IMR-90 (cell line): ENCODE results near the gene FER1L5. TPM values are rescaled to one million over a fixed set of nuclear protein-coding genes. Genes with fewer than 3 reads are reported as not detected.

Experiments
- ATAC-seq: fragments of 200-7000 bp; cut with Tn5 transposase; 2 replicates; pipeline ENCODE4 v1.9.1; 2020; ENCODE audit warnings: low read depth, mild to moderate bottlenecking, moderate library complexity
- BruUV-seq: library from RNA; stranded (reverse); fragments of 400-500 nt; replicated peaks from 2 replicates; lab custom pipeline; 2021; lab: Mats Ljungman, UMichigan
- CTCF ChIA-PET: fragments of 300-600 bp; formaldehyde crosslinking; extraction: SDS; loops from one replicate; lab custom pipeline; 2021; ENCODE audit warnings: antibody characterized with exemption; lab: Yijun Ruan, JAX
- POLR2A ChIA-PET: fragments of 300-600 bp; sonication (Branson Sonifier 250); formaldehyde crosslinking; loops from one replicate; lab custom pipeline; 2022; ENCODE audit warnings: antibody characterized with exemption; ENCODE audit not compliant: unreplicated experiment; lab: Charles Lee
- DNase-seq: peaks from one replicate; pipeline ENCODE4 v3.0.0; 2013
- H2AFZ ChIP-seq: replicated peaks from 2 replicates; pipeline ENCODE3; 2013; ENCODE audit warnings: low read length, mild to moderate bottlenecking; ENCODE audit not compliant: poor library complexity
- H2AK5ac ChIP-seq: 2 replicates; pipeline ENCODE4 v1.6.1; 2013; ENCODE audit warnings: low read depth, low read length, inconsistent platforms
- H2AK9ac ChIP-seq: replicated peaks from 2 replicates; pipeline ENCODE3; 2013; ENCODE audit warnings: mild to moderate bottlenecking, low read depth, low read length, moderate library complexity; ENCODE audit not compliant: poor library complexity
- H2BK120ac ChIP-seq: 2 replicates; pipeline ENCODE4 v1.6.1; 2013; ENCODE audit warnings: low read depth, low read length, inconsistent platforms
- H2BK15ac ChIP-seq: 3 replicates; pipeline ENCODE4 v1.6.1; 2013; ENCODE audit warnings: low read depth, low read length, inconsistent platforms
- H2BK20ac ChIP-seq: 2 replicates; pipeline ENCODE4 v1.6.1; 2013; ENCODE audit warnings: low read depth, mild to moderate bottlenecking, inconsistent platforms, low read length, moderate library complexity
- H2BK5ac ChIP-seq: 2 replicates; pipeline ENCODE4 v1.6.1; 2013; ENCODE audit warnings: mild to moderate bottlenecking, low read depth, low read length, inconsistent platforms; ENCODE audit not compliant: poor library complexity, severe bottlenecking
- H3K14ac ChIP-seq: replicated peaks from 2 replicates; pipeline ENCODE4 v1.6.1; 2013; ENCODE audit warnings: low read depth, low read length, inconsistent platforms
- H3K18ac ChIP-seq: 2 replicates; pipeline ENCODE4 v1.6.1; 2013; ENCODE audit warnings: low read depth, low read length, control low read depth
- H3K23ac ChIP-seq: 2 replicates; pipeline ENCODE4 v1.6.1; 2013; ENCODE audit warnings: low read depth, low read length, inconsistent platforms
- H3K27ac ChIP-seq: 2 replicates; pipeline ENCODE4 v1.5.1; 2013; ENCODE audit warnings: mild to moderate bottlenecking, control low read depth, low read length; ENCODE audit not compliant: insufficient read depth
- H3K27me3 ChIP-seq: 2 replicates; pipeline ENCODE4 v1.6.1; 2013; ENCODE audit warnings: low read length; ENCODE audit not compliant: control insufficient read depth, insufficient read depth
- H3K36me3 ChIP-seq: 2 replicates; pipeline ENCODE4 v1.6.1; 2013; ENCODE audit warnings: low read length, mixed read lengths; ENCODE audit not compliant: control insufficient read depth, insufficient read depth
- H3K4ac ChIP-seq: 2 replicates; pipeline ENCODE4 v1.6.1; 2013; ENCODE audit warnings: low read depth, low read length, inconsistent platforms
- H3K4me1 ChIP-seq: 2 replicates; pipeline ENCODE4 v1.6.1; 2013; ENCODE audit warnings: low read length, mixed read lengths; ENCODE audit not compliant: control insufficient read depth, insufficient read depth
- H3K4me2 ChIP-seq: 2 replicates; pipeline ENCODE4 v1.6.1; 2013; ENCODE audit warnings: low read depth, mild to moderate bottlenecking, control low read depth, low read length, moderate library complexity
- H3K4me3 ChIP-seq: 2 replicates; pipeline ENCODE4 v1.5.1; 2013; ENCODE audit warnings: low read depth, mild to moderate bottlenecking, control low read depth, low read length, moderate library complexity; ENCODE audit not compliant: insufficient read depth
- H3K56ac ChIP-seq: 2 replicates; pipeline ENCODE4 v1.6.1; 2013; ENCODE audit warnings: low read length, inconsistent platforms; ENCODE audit not compliant: insufficient read depth; ENCODE audit errors: extremely low read depth
- H3K79me1 ChIP-seq, 2 experiments: 2 replicates each; pipeline ENCODE4 v1.6.1; 2013; ENCODE audit warnings: low read length in 2 of 2, inconsistent platforms in 1 of 2, low read depth in 1 of 2
- H3K9ac ChIP-seq: 2 replicates; pipeline ENCODE4 v1.6.1; 2013; ENCODE audit warnings: low read depth, low read length, control low read depth
- H3K9me1 ChIP-seq: 2 replicates; pipeline ENCODE4 v1.6.1; 2013; ENCODE audit warnings: low read length, inconsistent platforms; ENCODE audit not compliant: insufficient read depth
- H3K9me3 ChIP-seq: 2 replicates; pipeline ENCODE4 v1.6.1; 2013; ENCODE audit warnings: low read length; ENCODE audit not compliant: control insufficient read depth, insufficient read depth
- H4K20me1 ChIP-seq: 2 replicates; pipeline ENCODE4 v1.6.1; 2013; ENCODE audit warnings: low read length, inconsistent platforms; ENCODE audit not compliant: insufficient read depth
- H4K5ac ChIP-seq: 2 replicates; pipeline ENCODE4 v1.6.1; 2013; ENCODE audit warnings: mild to moderate bottlenecking, low read depth, low read length, control low read depth
- H4K8ac ChIP-seq, 2 experiments: 2 replicates each; pipeline ENCODE4 v1.6.1; 2013; ENCODE audit warnings: low read depth in 2 of 2, low read length in 2 of 2, control low read depth in 1 of 2, inconsistent platforms in 1 of 2
- H4K91ac ChIP-seq: 2 replicates; pipeline ENCODE4 v1.6.1; 2013; ENCODE audit warnings: low read depth, low read length, inconsistent platforms; ENCODE audit not compliant: insufficient read depth
- BHLHE40 ChIP-seq: fragments of 150-350 bp; IDR thresholded peaks from 2 replicates; pipeline ENCODE4 v1.6.1; 2016; ENCODE audit warnings: mild to moderate bottlenecking, low read depth, low read length
- CEBPB ChIP-seq: IDR thresholded peaks from 2 replicates; pipeline ENCODE4 v1.6.1; 2012; ENCODE audit warnings: low read depth, low read length, improper control_type of control experiment
- FOS ChIP-seq: fragments of 150-350 bp; IDR thresholded peaks from 2 replicates; pipeline ENCODE4 v1.6.1; 2016; ENCODE audit warnings: low read depth, low read length
- MAFK ChIP-seq: IDR thresholded peaks from 2 replicates; pipeline ENCODE4 v1.6.1; 2012; ENCODE audit warnings: low read depth, low read length, improper control_type of control experiment
- MAZ ChIP-seq: IDR thresholded peaks from 2 replicates; pipeline ENCODE4 v1.6.1; 2012; ENCODE audit warnings: low read depth, mild to moderate bottlenecking, low read length, improper control_type of control experiment, moderate library complexity, borderline replicate concordance
- MXI1 ChIP-seq: IDR thresholded peaks from 2 replicates; pipeline ENCODE4 v1.6.1; 2012; ENCODE audit warnings: low read depth, mild to moderate bottlenecking, low read length, moderate library complexity, borderline replicate concordance
- NFE2L2 ChIP-seq: fragments of 150-350 bp; IDR thresholded peaks from 2 replicates; pipeline ENCODE4 v1.6.1; 2016; ENCODE audit warnings: low read depth, mild to moderate bottlenecking, low read length
- POLR2A ChIP-seq: IDR thresholded peaks from 2 replicates; pipeline ENCODE4 v1.6.1; 2012; ENCODE audit warnings: mild to moderate bottlenecking, low read depth, low read length
- RAD21 ChIP-seq: IDR thresholded peaks from 2 replicates; pipeline ENCODE4 v1.6.1; 2012; ENCODE audit warnings: low read length, improper control_type of control experiment
- RCOR1 ChIP-seq: IDR thresholded peaks from 2 replicates; pipeline ENCODE4 v1.6.1; 2012; ENCODE audit warnings: mild to moderate bottlenecking, low read length, improper control_type of control experiment; ENCODE audit not compliant: insufficient replicate concordance
- RFX5 ChIP-seq: IDR thresholded peaks from 2 replicates; pipeline ENCODE4 v1.8.0; 2012; ENCODE audit warnings: low read depth, mild to moderate bottlenecking, low read length, moderate library complexity
- SMC3 ChIP-seq: fragments of 150-350 bp; IDR thresholded peaks from 2 replicates; pipeline ENCODE4 v1.6.1; 2016; ENCODE audit warnings: low read depth, mild to moderate bottlenecking, antibody characterized with exemption, low read length, moderate library complexity
- USF2 ChIP-seq: fragments of 150-350 bp; IDR thresholded peaks from 2 replicates; pipeline ENCODE4 v1.6.1; 2017; ENCODE audit warnings: mild to moderate bottlenecking, antibody characterized with exemption, low read length, low read depth
- WGBS, 2 experiments: methylation state at CpG; one replicate each; pipeline versions ENCODE4 v1.1.5 to v1.1.7; 2013; ENCODE audit warnings: missing lambda C conversion rate in 2 of 2; ENCODE audit not compliant: insufficient read length in 1 of 2; ENCODE audit errors: extremely low coverage in 2 of 2; 5-methylcytosine and 5-hydroxymethylcytosine counted together
- dilution Hi-C: fragments of 300-500 bp; cut with HindIII; formaldehyde crosslinking; loops from one replicate; pipeline ENCODE4 v1.14.3; 2018; ENCODE audit warnings: low sequenced_read_pairs; ENCODE audit not compliant: unreplicated experiment
- in situ Hi-C: fragments of 300-500 bp; cut with MboI; formaldehyde crosslinking; loops from 3 replicates; pipeline ENCODE4 v1.14.3; 2019; ENCODE audit warnings: low sequenced_read_pairs, inconsistent platforms, mixed read lengths
- intact Hi-C: fragments of 100-400 bp; cut with micrococcal nuclease; formaldehyde crosslinking; loops from 2 replicates; pipeline ENCODE4 v1.10.0; 2022
- polyA plus RNA-seq, 3 experiments: library from polyadenylated mRNA; depleted of rRNA; stranded (reverse); fragments of >200 nt; gene quantifications; 2 replicates each; pipeline ENCODE4 v1.2.3, GENCODE V29; 2012; ENCODE audit warnings: low replicate concordance in 1 of 3
- total RNA-seq: library from RNA; depleted of rRNA; stranded (reverse); fragments of >200 nt; gene quantifications from 2 replicates; pipeline ENCODE4 v1.2.3, GENCODE V29; 2012
- TF ChIP-seq, protein P1 (sequence below): conservative IDR thresholded peaks from 2 replicates; pipeline ENCODE4 v1.5.1; 2012; ENCODE audit warnings: mild to moderate bottlenecking, low read depth, low read length, improper control_type of control experiment

FER1L5 gene
- total and polyA plus RNA-seq, 2 of the 4 experiments (the other 2 are of a cell fraction) = 0.15 to 0.36 TPM

- 19% methylated on average over 4 of the region's 16 CpGs; no CpG with 5 or more reads in 1 of the 2 experiments for WGBS, 2 experiments
- no TSS peak for BruUV-seq
- Histone ChIP-seq H3K18ac (no peak overlapping the region), H4K20me1 (no peaks in the 10 kb centered on the region), H2AFZ (peak overlapping the region; percentile 61), H2BK120ac (no peak overlapping the region), H3K4me2 (0 out of 2 replicates have a peak overlapping the region, but pooled peaks have one; percentile 1), H3K9ac (no peak overlapping the region), H3K4me3 (no peak overlapping the region), H3K23ac (no peak overlapping the region; the same call in 1 of the 2 replicates), H3K14ac (no peak overlapping the region), H3K79me1 (no peaks in the 10 kb centered on the region), H3K9me3 (no peaks in the 10 kb centered on the region), H2AK9ac (no peak overlapping the region), H2BK15ac (no peak overlapping the region), H4K5ac (no peak overlapping the region), H3K36me3 (no peaks in the 10 kb centered on the region), H3K27ac (no peak overlapping the region), H3K4me1 (peaks cover 12% of the 10 kb centered on the region; the same call in 1 of the 2 replicates), H2AK5ac (no peak overlapping the region), H3K56ac (no peak overlapping the region), H2BK5ac (no peak overlapping the region), H3K27me3 (peaks cover 19% of the 10 kb centered on the region), H4K8ac (no peak overlapping the region), H2BK20ac (no peak overlapping the region), H3K4ac (no peak overlapping the region), H3K9me1 (no peaks in the 10 kb centered on the region), H4K91ac (no peak overlapping the region)
- in situ Hi-C loops = no loop called here
- DNase-seq = no peak
- dilution Hi-C loops = no loop called here
- TF ChIP-seq POLR2A (no peak), MXI1 (no peak), NFE2L2 (no peak), FOS (no peak), RAD21 (no peak), MAZ (no peak), BHLHE40 (no peak), CEBPB (no peak), USF2 (no peak), SMC3 (no peak), RFX5 (no peak), MAFK (no peak), RCOR1 (no peak)
- TF ChIP-seq, protein P1, sequence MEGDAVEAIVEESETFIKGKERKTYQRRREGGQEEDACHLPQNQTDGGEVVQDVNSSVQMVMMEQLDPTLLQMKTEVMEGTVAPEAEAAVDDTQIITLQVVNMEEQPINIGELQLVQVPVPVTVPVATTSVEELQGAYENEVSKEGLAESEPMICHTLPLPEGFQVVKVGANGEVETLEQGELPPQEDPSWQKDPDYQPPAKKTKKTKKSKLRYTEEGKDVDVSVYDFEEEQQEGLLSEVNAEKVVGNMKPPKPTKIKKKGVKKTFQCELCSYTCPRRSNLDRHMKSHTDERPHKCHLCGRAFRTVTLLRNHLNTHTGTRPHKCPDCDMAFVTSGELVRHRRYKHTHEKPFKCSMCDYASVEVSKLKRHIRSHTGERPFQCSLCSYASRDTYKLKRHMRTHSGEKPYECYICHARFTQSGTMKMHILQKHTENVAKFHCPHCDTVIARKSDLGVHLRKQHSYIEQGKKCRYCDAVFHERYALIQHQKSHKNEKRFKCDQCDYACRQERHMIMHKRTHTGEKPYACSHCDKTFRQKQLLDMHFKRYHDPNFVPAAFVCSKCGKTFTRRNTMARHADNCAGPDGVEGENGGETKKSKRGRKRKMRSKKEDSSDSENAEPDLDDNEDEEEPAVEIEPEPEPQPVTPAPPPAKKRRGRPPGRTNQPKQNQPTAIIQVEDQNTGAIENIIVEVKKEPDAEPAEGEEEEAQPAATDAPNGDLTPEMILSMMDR = no peak
- CTCF ChIA-PET = interaction anchor here (0.6 kb wide), 1 partner anchor 20 kb away, joined by 3 read pairs; no protein-coding TSS in a partner anchor
- intact Hi-C loops = no loop called here
- POLR2A ChIA-PET = no interaction called here
- peak; percentile 22; the same call in 1 of the 2 replicates for ATAC-seq
Measured at GRCh38 chr2:96684883-96685576, 42.5 kb downstream of the FER1L5 start.
